Uterus (tissue), 4 donors: ENCODE results near the gene MEGF9. TPM values are rescaled to one million over a fixed set of nuclear protein-coding genes. Genes with fewer than 3 reads are reported as not detected.

Source experiments
- DNase-seq, 2 donors: peaks; one replicate each; pipeline ENCODE4 v3.0.0-alpha.2; 2019 to 2020
- H3K27ac ChIP-seq, 2 donors: fragments of 200-600 bp; sonication (generic); 1 replicate in 1 of 2; 2 replicates in 1 of 2; pipeline ENCODE4 v1.5.1; 2016 to 2018
- H3K27me3 ChIP-seq, 2 donors: fragments of 200-600 bp; sonication (generic); one replicate each; pipeline ENCODE4 v1.5.1; 2018 to 2019; ENCODE audit warnings: control low read depth in 1 of 2
- H3K36me3 ChIP-seq, 2 donors: fragments of 200-600 bp; sonication (generic); one replicate each; pipeline ENCODE4 v1.5.1; 2019; ENCODE audit warnings: control low read depth in 1 of 2
- H3K4me1 ChIP-seq, 2 donors: fragments of 200-600 bp; sonication (generic); one replicate each; pipeline ENCODE4 v1.5.1; 2018 to 2019; ENCODE audit warnings: control low read depth in 1 of 2
- H3K4me3 ChIP-seq, 2 donors: fragments of 200-600 bp; sonication (generic); 1 replicate in 1 of 2; 2 replicates in 1 of 2; pipeline ENCODE4 v1.5.1; 2018 to 2019; ENCODE audit warnings: mild to moderate bottlenecking in 1 of 2
- H3K9me3 ChIP-seq, 2 donors: fragments of 200-600 bp; sonication (generic); one replicate each; pipeline ENCODE4 v1.5.1; 2019; ENCODE audit warnings: control low read depth in 1 of 2
- CTCF ChIP-seq, 4 experiments: fragments of 200-600 bp in 2 of 4; fragments of 450-650 bp in 2 of 4; sonication (generic) in 2 of 4; IDR thresholded peaks; one replicate each; pipeline ENCODE4 v1.5.1; 2016 to 2019; ENCODE audit warnings: antibody characterized with exemption in 4 of 4, mild to moderate bottlenecking in 2 of 4, moderate library complexity in 1 of 4
- POLR2A ChIP-seq, 2 donors: fragments of 450-650 bp; IDR thresholded peaks; one replicate each; pipeline ENCODE4 v1.6.1; 2016; ENCODE audit warnings: antibody characterized with exemption in 2 of 2, mild to moderate bottlenecking in 1 of 2, moderate library complexity in 1 of 2
- intact Hi-C: fragments of 100-400 bp; cut with DNase I; formaldehyde crosslinking; loops from one replicate; pipeline ENCODE4 v1.15.1; 2023; ENCODE audit warnings: low total_unique reads
- total RNA-seq, 4 donors: library from RNA; depleted of rRNA in 3 of 4; stranded (reverse); fragments of >200 nt in 3 of 4; gene quantifications; one replicate each; pipeline versions ENCODE4 v1.1.0 to v1.2.4, GENCODE V29; 2014 to 2023
- donor health status: DM: yes; HTN: yes; CAD: no.

Gene MEGF9
- total RNA-seq, 4 donors from 2014 or later: 6.1 to 16.2 (median 13.1) TPM

DNA sequence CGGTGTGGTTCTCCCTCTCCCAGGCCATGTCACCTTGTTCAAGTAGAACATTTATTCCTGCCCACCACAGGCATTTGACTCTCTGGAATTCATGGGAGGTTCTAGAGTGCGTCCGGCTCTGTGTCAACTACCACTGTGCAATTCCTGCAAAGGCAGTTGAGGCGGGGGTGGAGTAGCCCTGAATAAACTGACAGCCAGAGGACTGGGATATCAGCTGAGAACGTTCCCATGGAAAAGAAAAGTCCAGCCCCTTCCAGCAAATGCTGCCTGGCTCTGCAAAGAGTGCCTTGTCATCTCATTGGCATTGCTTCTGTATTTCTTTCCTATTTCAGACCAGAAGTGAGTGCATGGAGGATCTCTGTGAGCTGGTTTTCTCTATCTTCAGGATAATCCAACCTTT lies 18.9 kb upstream of the MEGF9 start:
- no peaks in the 10 kb centered on the region for H3K4me1 ChIP-seq
- no peaks in the 10 kb centered on the region for H3K27me3 ChIP-seq
- H3K4me3 ChIP-seq: no peak overlapping the region
- H3K27ac ChIP-seq: no peak overlapping the region
- no peak for TF ChIP-seq CTCF (IDR thresholded peaks at IDR 0.05)
- TF ChIP-seq POLR2A (IDR thresholded peaks at IDR 0.05): no peak
- no peak for DNase-seq
- intact Hi-C loops: no loop called here
- no peaks in the 10 kb centered on the region for H3K9me3 ChIP-seq
- no peaks in the 10 kb centered on the region for H3K36me3 ChIP-seq

- Histone ChIP-seq H3K4me1 (no peaks in the 10 kb centered on the region), H3K9me3 (no peaks in the 10 kb centered on the region), H3K36me3 (no peaks in the 10 kb centered on the region), H3K4me3 (no peak overlapping the region), H3K27ac (no peak overlapping the region), H3K27me3 (no peaks in the 10 kb centered on the region)
- DNase-seq: no peak
- no peak for TF ChIP-seq CTCF (IDR thresholded peaks at IDR 0.05)
- TF ChIP-seq POLR2A (IDR thresholded peaks at IDR 0.05): no peak
- intact Hi-C loops: no loop called here
Observed at GRCh38 chr9:120730654-120731514, 16.6 kb upstream of the MEGF9 start.

DNA sequence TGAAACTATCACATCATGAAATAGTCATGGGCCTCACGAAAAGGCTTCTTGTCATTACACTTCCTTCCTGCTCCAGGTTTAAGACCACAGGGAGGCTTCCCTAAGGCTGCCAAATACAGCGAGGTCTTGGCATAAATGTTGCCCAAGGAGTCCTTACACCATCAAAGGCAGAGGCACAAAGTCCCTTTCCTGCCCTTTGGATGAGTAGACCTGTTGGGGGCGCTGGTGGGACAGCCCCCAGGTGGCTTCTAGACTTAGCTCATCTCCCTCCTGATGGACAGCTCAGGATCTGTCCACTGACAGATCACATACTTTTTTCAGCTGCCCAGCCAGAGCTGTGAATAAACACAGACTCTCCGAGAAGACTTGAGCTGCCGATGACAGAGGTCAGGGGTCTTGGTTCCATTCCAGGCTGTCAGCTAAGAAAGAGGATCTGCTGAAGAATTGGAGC lies 15.5 kb upstream of the MEGF9 start:
- no peaks in the 10 kb centered on the region for H3K9me3 ChIP-seq
- no peak overlapping the region for H3K4me3 ChIP-seq
- intact Hi-C loops: no loop called here
- no peaks in the 10 kb centered on the region for H3K27me3 ChIP-seq
- no peak for DNase-seq
- H3K4me1 ChIP-seq: no peaks in the 10 kb centered on the region
- no peak for TF ChIP-seq CTCF (IDR thresholded peaks at IDR 0.05)
- TF ChIP-seq POLR2A (IDR thresholded peaks at IDR 0.05): no peak
- H3K27ac ChIP-seq: no peak overlapping the region
- H3K36me3 ChIP-seq: no peaks in the 10 kb centered on the region

- no peaks in the 10 kb centered on the region for H3K9me3 ChIP-seq
- H3K4me1 ChIP-seq: no peaks in the 10 kb centered on the region
- intact Hi-C loops: no loop called here
- no peak overlapping the region for H3K27ac ChIP-seq
- no peak overlapping the region for H3K4me3 ChIP-seq
- no peak for DNase-seq
- H3K27me3 ChIP-seq: no peaks in the 10 kb centered on the region
- no peaks in the 10 kb centered on the region for H3K36me3 ChIP-seq
- TF ChIP-seq POLR2A (IDR thresholded peaks at IDR 0.05): no peak
- no peak for TF ChIP-seq CTCF (IDR thresholded peaks at IDR 0.05)
Observed at GRCh38 chr9:120726484-120726883, 12.2 kb upstream of the MEGF9 start.

GRCh38 chr9:120725907-120726306 lies 11.6 kb upstream of the MEGF9 start:
- H3K36me3 ChIP-seq: no peaks in the 10 kb centered on the region
- no peak for TF ChIP-seq CTCF (IDR thresholded peaks at IDR 0.05)
- TF ChIP-seq POLR2A (IDR thresholded peaks at IDR 0.05): no peak
- H3K4me1 ChIP-seq: no peaks in the 10 kb centered on the region
- H3K27me3 ChIP-seq: no peaks in the 10 kb centered on the region
- no peak overlapping the region for H3K27ac ChIP-seq
- DNase-seq: no peak
- H3K4me3 ChIP-seq: no peak overlapping the region
- intact Hi-C loops: no loop called here
- H3K9me3 ChIP-seq: no peaks in the 10 kb centered on the region
